Stomach smooth muscle (tissue), 2 donors: ENCODE measurements around the gene OTOG.
"Not testable (repeated sequence)": the region's sequence is repeated elsewhere in the genome, so short reads cannot be mapped to it uniquely, and the experiment has no call there.

ENCODE experiments used
- H3K27ac ChIP-seq: one replicate; pipeline ENCODE4 v1.7.0; 2013; ENCODE audit warnings: mild to moderate bottlenecking, low read length, inconsistent platforms
- H3K27me3 ChIP-seq, 2 donors: one replicate each; pipeline ENCODE4 v1.7.0; 2013; ENCODE audit warnings: low read length in 2 of 2; ENCODE audit not compliant: insufficient read depth in 2 of 2, control insufficient read depth in 1 of 2
- H3K36me3 ChIP-seq, 2 donors: one replicate each; pipeline ENCODE4 v1.7.0; 2013; ENCODE audit warnings: low read length in 2 of 2; ENCODE audit not compliant: control insufficient read depth in 2 of 2, insufficient read depth in 2 of 2
- H3K4me1 ChIP-seq: one replicate; pipeline ENCODE4 v1.7.0; 2013; ENCODE audit warnings: low read length; ENCODE audit not compliant: control insufficient read depth, insufficient read depth
- H3K4me3 ChIP-seq, 2 donors: one replicate each; pipeline ENCODE4 v1.7.0; 2013; ENCODE audit warnings: low read length in 2 of 2
- H3K9ac ChIP-seq, 2 donors: one replicate each; pipeline ENCODE4 v1.7.0; 2013; ENCODE audit warnings: low read length in 2 of 2, mild to moderate bottlenecking in 1 of 2
- H3K9me3 ChIP-seq, 2 donors: one replicate each; pipeline ENCODE4 v1.7.0; 2013; ENCODE audit warnings: low read length in 2 of 2; ENCODE audit not compliant: control insufficient read depth in 2 of 2
- donor health status: healthy.
- donor health status: Pancreatic carcinoma.

Gene OTOG

GRCh38 chr11:17613428-17613962 is 66.4 kb downstream of the OTOG start:
- H3K36me3 ChIP-seq, result no peaks in the 10 kb centered on the region
- no peaks in the 10 kb centered on the region for H3K9me3 ChIP-seq
- H3K27ac ChIP-seq, result no peak overlapping the region
- H3K27me3 ChIP-seq, result peaks cover 0 to 2% of the 10 kb centered on the region in 2 donors
- H3K4me3 ChIP-seq, result no peak overlapping the region
- no peaks in the 10 kb centered on the region for H3K4me1 ChIP-seq
- no peak overlapping the region for H3K9ac ChIP-seq

- H3K36me3 ChIP-seq, result no peaks in the 10 kb centered on the region
- H3K4me1 ChIP-seq, result no peaks in the 10 kb centered on the region
These were observed 66.9 kb downstream of the OTOG start for GRCh38 chr11:17613983-17614382.

DNA sequence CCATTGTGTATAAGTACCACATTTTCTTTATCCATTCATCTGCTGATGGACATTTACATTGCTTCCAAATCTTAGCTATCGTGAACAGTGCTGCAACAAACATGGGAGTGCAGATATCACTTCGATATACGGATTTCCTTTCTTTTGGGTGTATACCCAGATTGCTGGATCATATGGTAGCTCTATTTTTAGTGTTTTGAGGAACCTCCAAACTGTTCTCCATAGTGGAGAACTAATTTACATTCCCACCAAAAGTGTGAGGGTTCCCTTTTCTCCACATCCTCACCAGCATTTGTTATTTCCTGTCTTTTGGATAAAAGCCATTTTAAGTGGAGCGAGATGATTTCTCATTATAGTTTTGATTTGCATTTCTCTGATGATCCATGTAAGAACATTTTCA is 75.7 kb downstream of the OTOG start:
- not testable (repeated sequence) for H3K9me3 ChIP-seq, H3K9ac ChIP-seq, H3K27ac ChIP-seq, H3K27me3 ChIP-seq, H3K4me1 ChIP-seq, H3K36me3 ChIP-seq, H3K4me3 ChIP-seq

More at GRCh38 chr11:17613983-17614382, 66.9 kb downstream of the OTOG start:
- Histone ChIP-seq H3K9me3 (no peaks in the 10 kb centered on the region), H3K27me3 (peaks cover 0 to 2% of the 10 kb centered on the region in 2 donors), H3K4me3 (no peak overlapping the region), H3K27ac (no peak overlapping the region), H3K9ac (no peak overlapping the region)

- Histone ChIP-seq H3K4me1 (no peaks in the 10 kb centered on the region), H3K9ac (no peak overlapping the region), H3K9me3 (no peaks in the 10 kb centered on the region), H3K27ac (no peak overlapping the region), H3K4me3 (no peak overlapping the region), H3K27me3 (no peaks in the 10 kb centered on the region), H3K36me3 (no peaks in the 10 kb centered on the region)
These were observed 82.1 kb downstream of the OTOG start for GRCh38 chr11:17629113-17629512.

GRCh38 chr11:17630936-17631335 is 83.9 kb downstream of the OTOG start:
- H3K27me3 ChIP-seq, result no peaks in the 10 kb centered on the region
- H3K9ac ChIP-seq, result no peak overlapping the region
- no peak overlapping the region for H3K27ac ChIP-seq
- no peak overlapping the region for H3K4me3 ChIP-seq
- H3K9me3 ChIP-seq, result no peaks in the 10 kb centered on the region
- no peaks in the 10 kb centered on the region for H3K4me1 ChIP-seq
- H3K36me3 ChIP-seq, result no peaks in the 10 kb centered on the region

DNA sequence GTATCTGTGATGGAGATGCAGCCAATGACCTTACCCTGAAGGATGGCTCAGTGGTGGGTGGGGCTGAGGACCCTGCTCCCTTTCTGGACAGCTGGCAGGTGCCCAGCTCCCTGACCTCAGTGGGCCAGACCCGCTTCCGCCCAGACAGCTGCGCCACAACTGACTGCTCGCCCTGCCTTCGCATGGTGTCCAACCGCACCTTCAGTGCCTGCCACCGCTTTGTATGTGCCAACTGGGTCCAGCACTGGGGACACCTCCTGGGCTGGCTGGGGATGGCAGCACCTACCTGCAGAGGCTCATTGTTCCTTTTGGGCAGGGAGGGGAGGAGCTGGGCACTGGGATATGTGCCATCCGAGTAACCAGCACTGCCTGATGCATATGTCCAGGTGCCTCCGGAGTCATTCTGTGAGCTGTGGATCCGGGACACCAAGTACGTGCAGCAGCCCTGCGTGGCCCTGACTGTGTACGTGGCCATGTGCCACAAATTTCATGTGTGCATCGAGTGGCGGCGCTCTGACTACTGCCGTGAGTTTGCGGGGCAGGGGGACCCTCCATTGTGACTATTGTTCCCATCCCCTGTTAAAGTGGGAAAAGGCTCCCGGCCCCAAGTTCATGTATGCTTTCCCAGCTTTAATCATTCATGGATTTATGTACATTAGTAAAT is 84.8 kb downstream of the OTOG start:
- Histone ChIP-seq H3K9ac (no peak overlapping the region), H3K27me3 (no peaks in the 10 kb centered on the region), H3K36me3 (no peaks in the 10 kb centered on the region), H3K27ac (no peak overlapping the region), H3K4me1 (no peaks in the 10 kb centered on the region), H3K9me3 (no peaks in the 10 kb centered on the region), H3K4me3 (no peak overlapping the region)

DNA sequence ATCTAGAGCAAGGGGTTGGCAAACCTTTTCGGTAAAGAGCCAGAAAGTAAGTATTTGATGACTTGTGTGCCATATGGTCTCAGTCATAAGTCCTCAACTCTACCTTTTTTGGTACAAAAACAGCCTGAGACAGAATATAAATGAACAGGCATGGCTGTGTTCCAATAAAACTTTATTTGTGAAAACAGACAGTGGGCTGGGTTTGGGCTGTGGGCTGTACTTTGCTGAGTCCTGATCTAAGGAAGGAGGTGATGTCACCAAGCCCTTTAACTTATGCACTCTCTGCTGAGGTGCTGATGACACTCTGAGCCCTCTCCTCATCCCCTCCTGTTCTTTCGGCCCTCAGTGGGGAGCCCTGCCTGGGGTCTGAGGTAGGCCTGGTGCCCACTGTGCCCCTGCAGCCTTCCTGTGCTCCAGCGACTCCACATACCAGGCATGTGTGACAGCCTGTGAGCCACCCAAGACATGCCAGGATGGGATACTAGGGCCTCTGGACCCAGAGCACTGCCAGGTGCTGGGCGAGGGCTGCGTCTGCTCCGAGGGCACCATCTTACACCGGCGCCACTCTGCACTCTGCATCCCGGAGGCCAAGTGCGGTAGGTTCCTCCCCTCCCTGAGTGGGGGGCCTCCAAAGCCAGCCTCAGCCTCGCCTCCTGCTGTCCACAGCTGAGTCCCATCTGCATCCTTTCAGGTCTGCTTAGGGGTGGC is 86.4 kb downstream of the OTOG start:
- Histone ChIP-seq H3K4me3 (no peak overlapping the region), H3K9ac (no peak overlapping the region), H3K36me3 (no peaks in the 10 kb centered on the region), H3K4me1 (no peaks in the 10 kb centered on the region), H3K9me3 (no peaks in the 10 kb centered on the region), H3K27ac (no peak overlapping the region), H3K27me3 (no peaks in the 10 kb centered on the region)

GRCh38 chr11:17633987-17634775 is 87.1 kb downstream of the OTOG start:
- Histone ChIP-seq H3K27ac (no peak overlapping the region), H3K27me3 (no peaks in the 10 kb centered on the region), H3K9me3 (no peaks in the 10 kb centered on the region), H3K4me1 (no peaks in the 10 kb centered on the region), H3K4me3 (no peak overlapping the region), H3K9ac (no peak overlapping the region), H3K36me3 (no peaks in the 10 kb centered on the region)

- H3K9me3 ChIP-seq, result no peaks in the 10 kb centered on the region
- H3K27me3 ChIP-seq, result no peaks in the 10 kb centered on the region
- H3K9ac ChIP-seq, result no peak overlapping the region
- no peaks in the 10 kb centered on the region for H3K4me1 ChIP-seq
- H3K27ac ChIP-seq, result no peak overlapping the region
- H3K4me3 ChIP-seq, result no peak overlapping the region
- no peaks in the 10 kb centered on the region for H3K36me3 ChIP-seq
These were observed 87.9 kb downstream of the OTOG start for GRCh38 chr11:17634776-17635550.

GRCh38 chr11:17635551-17635938 is 88.5 kb downstream of the OTOG start:
- Histone ChIP-seq H3K36me3 (no peaks in the 10 kb centered on the region), H3K27me3 (no peaks in the 10 kb centered on the region), H3K27ac (no peak overlapping the region), H3K9me3 (no peaks in the 10 kb centered on the region), H3K4me1 (no peaks in the 10 kb centered on the region), H3K4me3 (no peak overlapping the region), H3K9ac (no peak overlapping the region)
